Testis (tissue), 3 donors: ENCODE measurements around the gene PDLIM5. TPM values are rescaled to one million over a fixed set of nuclear protein-coding genes. Genes with fewer than 3 reads are reported as not detected.

ENCODE experiments used
- DNase-seq: peaks from one replicate; pipeline ENCODE4 v3.0.0-alpha.2; 2019
- H3K27ac ChIP-seq, 2 donors: fragments of 200-600 bp; sonication (generic); one replicate each; pipeline ENCODE4 v1.5.1; 2019
- H3K27me3 ChIP-seq: fragments of 200-600 bp; sonication (generic); one replicate; pipeline ENCODE4 v1.5.1; 2019
- H3K36me3 ChIP-seq: fragments of 200-600 bp; sonication (generic); one replicate; pipeline ENCODE4 v1.5.1; 2017; ENCODE audit warnings: low read depth; ENCODE audit errors: missing control alignments
- H3K4me1 ChIP-seq: fragments of 200-600 bp; sonication (generic); one replicate; pipeline ENCODE4 v1.5.1; 2019
- H3K4me3 ChIP-seq, 2 donors: fragments of 200-600 bp; sonication (generic); one replicate each; pipeline ENCODE4 v1.5.1; 2017 to 2019
- H3K9me3 ChIP-seq: fragments of 200-600 bp; sonication (generic); one replicate; pipeline ENCODE4 v1.5.1; 2017
- CTCF ChIP-seq, 3 experiments: fragments of 450-650 bp in 2 of 3; fragments of 200-600 bp in 1 of 3; sonication (generic) in 1 of 3; IDR thresholded peaks; one replicate each; pipeline ENCODE4 v1.5.1; 2016 to 2019; ENCODE audit warnings: antibody characterized with exemption in 3 of 3, mild to moderate bottlenecking in 2 of 3, moderate library complexity in 1 of 3
- POLR2A ChIP-seq: fragments of 450-650 bp; IDR thresholded peaks from one replicate; pipeline ENCODE4 v1.6.1; 2017; ENCODE audit warnings: antibody characterized with exemption, mild to moderate bottlenecking, moderate library complexity
- WGBS, 2 donors: methylation state at CpG; one replicate each; pipeline ENCODE4 v1.1.5; 2018; 5-methylcytosine and 5-hydroxymethylcytosine counted together
- intact Hi-C: fragments of 100-400 bp; cut with DNase I; formaldehyde crosslinking; loops from one replicate; pipeline ENCODE4 v1.15.1; 2023; ENCODE audit warnings: low total_unique reads
- polyA plus RNA-seq: library from polyadenylated mRNA; stranded (reverse); fragments of 350-450 nt; fragmentation: Illumina TruSeq; extraction: RNeasy Lipid Tissue Mini Kit (QIAGEN cat#74804); gene quantifications from one replicate; pipeline ENCODE4 v1.2.3, GENCODE V29; 2014; ENCODE audit warnings: low read depth, low replicate concordance; ENCODE audit not compliant: insufficient read depth
- total RNA-seq, 2 donors: library from RNA; depleted of rRNA; stranded (reverse); fragments of >200 nt; gene quantifications; one replicate each; pipeline ENCODE4 v1.2.3, GENCODE V29; 2016

The PDLIM5 gene
- total and polyA plus RNA-seq, 3 donors from 2014 or later = 45.5 to 86.8 (median 86.1) TPM

- intact Hi-C loops = no loop called here
- TF ChIP-seq POLR2A (no peak), CTCF (IDR thresholded peaks at IDR 0.05) (no peak)
- H3K36me3 ChIP-seq = no peaks in the 10 kb centered on the region
- no peaks in the 10 kb centered on the region for H3K4me1 ChIP-seq
- no peak overlapping the region for H3K27ac ChIP-seq
- no peaks in the 10 kb centered on the region for H3K9me3 ChIP-seq
- H3K4me3 ChIP-seq = no peak overlapping the region
- H3K27me3 ChIP-seq = no peaks in the 10 kb centered on the region
- no peak for DNase-seq
These were observed 248.6 kb downstream of the PDLIM5 start for GRCh38 chr4:94700298-94700697.

- no peaks in the 10 kb centered on the region for H3K27me3 ChIP-seq
- no peaks in the 10 kb centered on the region for H3K36me3 ChIP-seq
- intact Hi-C loops = no loop called here
- TF ChIP-seq POLR2A (no peak), CTCF (IDR thresholded peaks at IDR 0.05) (no peak)
- no peaks in the 10 kb centered on the region for H3K9me3 ChIP-seq
- H3K4me3 ChIP-seq = no peak overlapping the region
- WGBS, 2 donors = 68 to 70% methylated on average over 8 of the region's 8 CpGs
- no peaks in the 10 kb centered on the region for H3K4me1 ChIP-seq
- no peak overlapping the region for H3K27ac ChIP-seq
- DNase-seq = no peak
These were observed 250.0 kb downstream of the PDLIM5 start for GRCh38 chr4:94701631-94702300.

GRCh38 chr4:94711635-94712034 lies 259.9 kb downstream of the PDLIM5 start:
- Histone ChIP-seq H3K27ac (peak overlapping the region in 1 of 2 donors; percentile 31), H3K9me3 (no peaks in the 10 kb centered on the region), H3K27me3 (no peaks in the 10 kb centered on the region), H3K4me1 (no peaks in the 10 kb centered on the region), H3K4me3 (no peak overlapping the region), H3K36me3 (no peaks in the 10 kb centered on the region)
- no peak for TF ChIP-seq POLR2A
- no peak for TF ChIP-seq CTCF (IDR thresholded peaks at IDR 0.05)
- intact Hi-C loops = no loop called here
- WGBS, 2 donors = 64 to 65% methylated on average over 5 of the region's 5 CpGs
- no peak for DNase-seq

- Histone ChIP-seq H3K27ac (peak overlapping the region in 1 of 2 donors; percentile 12), H3K4me3 (no peak overlapping the region), H3K36me3 (no peaks in the 10 kb centered on the region), H3K27me3 (no peaks in the 10 kb centered on the region), H3K4me1 (no peaks in the 10 kb centered on the region), H3K9me3 (no peaks in the 10 kb centered on the region)
- intact Hi-C loops = no loop called here
- TF ChIP-seq CTCF (IDR thresholded peaks at IDR 0.05) = no peak
- no peak for TF ChIP-seq POLR2A
- 55 to 57% methylated on average over 5 of the region's 5 CpGs for WGBS, 2 donors
- DNase-seq = no peak
These were observed 262.8 kb downstream of the PDLIM5 start for GRCh38 chr4:94714365-94715160.
